Type B pancreatic cell (in vitro differentiated cells): ENCODE measurements around the gene APBA2. TPM values are rescaled to one million over a fixed set of nuclear protein-coding genes. Genes with fewer than 3 reads are reported as not detected.

ENCODE experiments used
- DNase-seq: peaks from one replicate; pipeline ENCODE4 v3.0.0; 2021; ENCODE audit warnings: mixed read lengths; ENCODE audit not compliant: unreplicated experiment; ENCODE audit errors: extremely low spot score
- H3K27ac Mint-ChIP-seq: 2 replicates; pipeline ENCODE4 v1.8.0; 2021; ENCODE audit warnings: mild to moderate bottlenecking, mixed read lengths
- H3K27me3 Mint-ChIP-seq: 2 replicates; pipeline ENCODE4 v1.8.0; 2021; ENCODE audit warnings: mixed read lengths
- H3K36me3 Mint-ChIP-seq: 2 replicates; pipeline ENCODE4 v1.8.0; 2021; ENCODE audit warnings: mixed read lengths
- H3K4me1 Mint-ChIP-seq: one replicate; pipeline ENCODE4 v1.8.0; 2021; ENCODE audit warnings: mixed read lengths; ENCODE audit not compliant: unreplicated experiment
- H3K4me3 Mint-ChIP-seq: 2 replicates; pipeline ENCODE4 v1.8.0; 2021; ENCODE audit warnings: mild to moderate bottlenecking, mixed read lengths
- H3K9me3 Mint-ChIP-seq: 2 replicates; pipeline ENCODE4 v1.8.0; 2021; ENCODE audit warnings: mixed read lengths
- CTCF ChIP-seq: fragments of 200-600 bp; sonication (generic); conservative IDR thresholded peaks from 2 replicates; pipeline ENCODE4 v1.5.0; 2021; ENCODE audit warnings: antibody characterized with exemption, mild to moderate bottlenecking
- total RNA-seq: library from RNA; stranded (reverse); gene quantifications from 2 replicates; pipeline ENCODE4 v1.2.1, GENCODE V29; 2021; ENCODE audit warnings: low replicate concordance

Gene APBA2
- total RNA-seq, 1 donor from 2014 or later: 33.3 TPM

- no peak for TF ChIP-seq CTCF
- no peaks in the 10 kb centered on the region for H3K27me3 Mint-ChIP-seq
- no peak for DNase-seq
- no peaks in the 10 kb centered on the region for H3K36me3 Mint-ChIP-seq
- no peak overlapping the region for H3K27ac Mint-ChIP-seq
- no peaks in the 10 kb centered on the region for H3K9me3 Mint-ChIP-seq
- peaks cover 5% of the 10 kb centered on the region for H3K4me1 Mint-ChIP-seq
- no peak overlapping the region for H3K4me3 Mint-ChIP-seq
These were observed 26.6 kb downstream of the APBA2 start for GRCh38 chr15:28912422-28912821.

- H3K9me3 Mint-ChIP-seq: no peaks in the 10 kb centered on the region
- no peaks in the 10 kb centered on the region for H3K27me3 Mint-ChIP-seq
- H3K4me3 Mint-ChIP-seq: no peak overlapping the region
- no peaks in the 10 kb centered on the region for H3K36me3 Mint-ChIP-seq
- TF ChIP-seq CTCF: peak; percentile 57
- H3K27ac Mint-ChIP-seq: no peak overlapping the region
- H3K4me1 Mint-ChIP-seq: peaks cover 5% of the 10 kb centered on the region
- DNase-seq: no peak
These were observed 27.5 kb downstream of the APBA2 start for GRCh38 chr15:28913171-28913765.

- TF ChIP-seq CTCF: no peak
- peaks cover 5% of the 10 kb centered on the region for H3K4me1 Mint-ChIP-seq
- no peaks in the 10 kb centered on the region for H3K9me3 Mint-ChIP-seq
- DNase-seq: no peak
- no peak overlapping the region for H3K4me3 Mint-ChIP-seq
- no peaks in the 10 kb centered on the region for H3K27me3 Mint-ChIP-seq
- no peak overlapping the region for H3K27ac Mint-ChIP-seq
- no peaks in the 10 kb centered on the region for H3K36me3 Mint-ChIP-seq
These were observed 28.3 kb downstream of the APBA2 start for GRCh38 chr15:28914046-28914445.

- H3K36me3 Mint-ChIP-seq: no peaks in the 10 kb centered on the region
- H3K4me3 Mint-ChIP-seq: no peak overlapping the region
- no peaks in the 10 kb centered on the region for H3K9me3 Mint-ChIP-seq
- no peak for DNase-seq
- TF ChIP-seq CTCF: no peak
- no peaks in the 10 kb centered on the region for H3K27me3 Mint-ChIP-seq
- H3K27ac Mint-ChIP-seq: no peak overlapping the region
- H3K4me1 Mint-ChIP-seq: peaks cover 5% of the 10 kb centered on the region
These were observed 28.8 kb downstream of the APBA2 start for GRCh38 chr15:28914483-28915023.

- DNase-seq: no peak
- Mint-ChIP-seq H3K4me1 (peaks cover 10% of the 10 kb centered on the region), H3K4me3 (no peak overlapping the region), H3K36me3 (no peaks in the 10 kb centered on the region), H3K27me3 (no peaks in the 10 kb centered on the region), H3K27ac (no peak overlapping the region), H3K9me3 (no peaks in the 10 kb centered on the region)
- TF ChIP-seq CTCF: no peak
These were observed 29.5 kb downstream of the APBA2 start for GRCh38 chr15:28915041-28915810.
